GM19239 (cell line): ENCODE data around the gene AHRR.
A peak's percentile ranks its signal among the peaks of the same experiment; 100 is the strongest.
"Not testable (repeated sequence)": the region's sequence is repeated elsewhere in the genome, so short reads cannot be mapped to it uniquely, and the experiment has no call there.

Source experiments
- DNase-seq: peaks from one replicate; pipeline ENCODE4 v3.0.0; 2011; ENCODE audit warnings: low spot score; ENCODE audit not compliant: insufficient read length
- FAIRE-seq: peaks from 2 replicates; lab custom pipeline; 2011; peaks lifted over from hg19 to GRCh38; lab: Jason Lieb, UNC

Gene AHRR

DNA sequence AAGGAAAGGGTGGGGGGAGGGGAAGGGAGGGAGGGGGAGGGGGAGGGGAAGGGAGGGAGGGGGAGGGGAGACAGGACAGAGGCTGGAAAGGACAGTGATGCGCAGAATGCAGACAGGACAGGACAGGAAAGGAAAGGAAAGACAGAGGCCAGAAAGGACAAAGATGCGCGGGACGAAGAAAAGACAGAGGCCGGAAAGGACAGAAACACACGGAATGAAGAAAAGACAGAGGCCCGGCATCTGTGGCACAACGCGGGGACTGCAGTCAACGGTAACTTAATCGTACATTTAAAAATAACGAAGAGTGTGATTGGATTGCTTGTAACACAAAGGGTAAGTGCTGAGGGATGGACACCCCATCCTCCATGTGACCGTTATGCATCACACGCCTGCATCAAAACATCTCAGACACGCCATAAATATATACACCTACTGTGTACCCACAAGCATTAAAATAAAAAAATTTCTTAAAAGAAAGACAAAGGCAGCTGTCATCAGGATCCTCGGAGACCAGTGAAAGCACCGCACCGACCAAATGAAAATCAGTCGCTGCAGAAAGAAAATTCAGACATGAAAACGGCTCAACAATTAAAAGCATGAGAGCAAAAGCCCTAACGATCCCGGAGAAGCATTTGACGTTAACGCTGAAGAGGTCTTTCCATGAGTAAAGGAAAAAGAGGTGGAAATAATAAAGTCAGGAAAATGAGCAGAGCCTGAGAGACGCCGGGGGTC is 68.5 kb downstream of the AHRR start:
- peak; percentile 59 for FAIRE-seq
- no peak for DNase-seq

GRCh38 chr5:390623-391491 is 69.3 kb downstream of the AHRR start:
- FAIRE-seq = no peak
- no peak for DNase-seq

- FAIRE-seq = peak; percentile 91
- DNase-seq = peak; percentile 90
Observed at GRCh38 chr5:392431-392988, 71.0 kb downstream of the AHRR start.

GRCh38 chr5:393846-394275 is 72.3 kb downstream of the AHRR start:
- no peak for FAIRE-seq
- DNase-seq = no peak

- no peak for FAIRE-seq
- DNase-seq = no peak
Observed at GRCh38 chr5:394671-395155, 73.2 kb downstream of the AHRR start.

DNA sequence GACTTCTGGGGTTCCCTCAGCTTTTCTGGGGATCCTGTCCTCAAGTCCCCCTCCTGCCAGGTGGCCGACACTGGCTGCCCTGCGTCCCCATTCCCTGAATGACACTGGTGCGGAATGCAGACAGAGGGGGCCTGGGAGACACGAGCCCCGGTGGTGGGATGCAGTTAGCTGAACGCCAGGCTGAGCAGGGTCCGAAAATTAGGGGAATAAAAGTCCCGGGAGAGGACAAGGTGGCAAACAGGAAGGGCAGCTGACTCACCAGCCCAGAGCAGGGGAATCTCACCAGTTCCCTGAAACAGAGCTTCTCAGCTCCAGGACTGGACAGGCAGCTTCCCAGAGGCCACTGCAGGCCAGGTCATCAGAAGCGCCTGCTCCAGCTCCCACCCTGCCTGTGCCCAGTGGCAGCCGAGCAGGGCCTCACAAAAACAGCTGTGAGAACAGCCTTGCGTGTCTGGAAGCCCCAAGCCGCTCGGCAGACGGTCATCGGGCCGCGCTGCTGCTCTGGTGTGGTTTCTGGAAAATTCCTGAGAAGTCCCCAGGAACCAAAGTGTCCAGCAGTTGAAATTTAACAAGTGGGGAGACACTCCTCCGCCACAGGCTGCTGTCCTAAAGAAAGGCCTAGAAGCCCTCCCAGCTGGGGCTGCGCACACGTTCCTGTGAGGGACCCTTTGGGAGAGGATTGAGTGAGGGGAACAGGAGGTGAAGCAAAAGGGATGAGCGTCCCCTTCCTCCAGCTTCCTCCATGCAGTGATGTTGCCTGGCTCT is 73.8 kb downstream of the AHRR start:
- no peak for DNase-seq
- no peak for FAIRE-seq

- FAIRE-seq (no peak), DNase-seq (no peak)
Observed at GRCh38 chr5:395921-396530, 74.5 kb downstream of the AHRR start.

- FAIRE-seq (no peak), DNase-seq (no peak)
Observed at GRCh38 chr5:396531-396961, 75.0 kb downstream of the AHRR start.

- FAIRE-seq, DNase-seq: not testable (repeated sequence)
Observed at GRCh38 chr5:398141-398474, 76.6 kb downstream of the AHRR start.

- no peak for FAIRE-seq
Observed at GRCh38 chr5:398475-399295, 77.2 kb downstream of the AHRR start.

DNA sequence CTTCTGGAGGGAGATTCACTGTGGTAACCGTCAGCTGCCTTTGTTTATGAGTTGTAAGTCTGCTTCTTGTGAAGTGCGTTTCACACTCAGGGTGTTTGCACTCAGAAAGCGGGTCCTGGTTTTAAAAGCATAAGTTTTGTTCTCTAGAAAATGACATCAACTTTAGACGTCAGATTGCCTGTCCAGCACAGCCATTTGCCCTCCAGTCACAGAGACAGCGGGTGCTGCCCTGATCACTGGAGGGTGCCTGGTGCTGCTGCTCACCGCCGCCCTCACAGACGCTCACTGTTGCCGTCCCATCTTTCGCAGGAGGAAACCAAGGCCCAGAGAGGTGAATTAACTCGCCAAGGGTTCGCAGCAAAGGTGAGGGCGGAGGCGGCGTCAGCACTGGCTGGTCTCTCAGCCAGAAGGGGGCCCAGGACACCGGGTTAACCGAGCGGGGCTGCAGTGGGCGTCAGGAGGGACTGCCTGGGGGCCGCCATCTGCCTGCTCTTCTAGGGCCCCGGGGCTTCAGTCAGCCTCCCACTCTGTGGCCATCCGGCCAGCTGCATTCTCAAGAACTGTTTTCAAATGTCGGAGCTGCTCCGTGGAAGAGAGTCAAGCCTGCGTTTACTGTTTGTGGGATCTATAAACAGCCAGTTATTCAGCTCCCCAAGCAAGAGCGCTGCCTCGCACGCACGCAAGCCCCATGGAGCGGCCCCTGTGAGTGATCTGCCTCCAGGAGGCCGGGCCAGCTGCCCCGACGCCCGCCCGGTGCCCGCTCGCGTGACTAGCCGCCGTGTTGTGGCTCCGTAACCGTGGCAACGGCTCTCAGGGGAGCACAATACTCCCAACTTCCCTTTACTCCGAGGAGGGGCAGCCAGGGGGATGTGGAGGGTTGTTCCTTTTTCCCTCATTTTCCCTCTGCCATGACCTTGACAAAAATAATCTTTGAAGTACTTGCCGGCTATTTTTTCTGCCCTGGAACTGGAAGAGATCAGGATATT is 78.1 kb downstream of the AHRR start:
- DNase-seq (peak; percentile 63), FAIRE-seq (peak; percentile 95)

More at GRCh38 chr5:398475-399295, 77.2 kb downstream of the AHRR start:
- no peak for DNase-seq

DNA sequence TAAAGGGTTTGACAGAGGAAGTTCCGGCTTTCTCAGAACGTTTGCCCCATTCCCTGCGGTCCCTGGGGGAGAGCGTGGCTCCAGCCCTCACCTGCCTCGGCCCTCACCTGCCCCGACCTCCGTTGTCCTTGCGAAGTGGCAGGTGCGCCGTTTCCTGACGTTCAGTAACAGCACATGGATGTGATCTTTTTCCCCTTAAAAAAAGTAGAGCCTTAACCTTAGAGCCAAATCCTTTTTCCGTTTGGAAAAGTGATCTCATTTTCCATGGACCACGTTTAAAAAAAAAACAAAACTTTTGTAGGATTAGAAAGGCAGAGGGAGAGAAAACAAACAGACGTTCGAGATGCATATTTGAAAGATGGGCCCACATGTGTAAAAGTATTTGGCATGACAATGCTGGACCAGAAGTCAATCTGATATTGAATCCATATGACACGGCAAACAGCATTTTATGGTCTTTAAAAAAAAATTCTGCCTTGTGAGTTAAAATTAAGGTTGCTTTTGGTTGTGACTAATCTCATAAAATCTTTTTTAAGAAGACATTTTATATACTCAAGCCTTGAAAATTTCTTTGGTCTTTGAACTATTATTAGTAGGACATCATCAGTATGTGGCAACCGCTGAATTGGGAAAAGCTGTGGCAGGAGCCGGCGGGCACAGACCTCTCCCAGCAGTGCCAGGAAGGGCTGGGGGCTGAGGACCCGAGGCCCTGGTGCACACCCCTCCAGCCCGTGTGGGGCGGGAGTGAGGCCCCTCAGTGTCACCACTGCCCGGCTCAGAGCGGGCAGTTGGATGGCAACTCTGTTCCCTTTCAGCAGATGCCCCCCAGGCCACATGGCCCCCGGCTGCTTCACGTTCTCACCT is 79.0 kb downstream of the AHRR start:
- DNase-seq (no peak), FAIRE-seq (peak; percentile 35)

GRCh38 chr5:401146-402034 is 79.9 kb downstream of the AHRR start:
- peak; percentile 37 for FAIRE-seq
- DNase-seq = no peak

DNA sequence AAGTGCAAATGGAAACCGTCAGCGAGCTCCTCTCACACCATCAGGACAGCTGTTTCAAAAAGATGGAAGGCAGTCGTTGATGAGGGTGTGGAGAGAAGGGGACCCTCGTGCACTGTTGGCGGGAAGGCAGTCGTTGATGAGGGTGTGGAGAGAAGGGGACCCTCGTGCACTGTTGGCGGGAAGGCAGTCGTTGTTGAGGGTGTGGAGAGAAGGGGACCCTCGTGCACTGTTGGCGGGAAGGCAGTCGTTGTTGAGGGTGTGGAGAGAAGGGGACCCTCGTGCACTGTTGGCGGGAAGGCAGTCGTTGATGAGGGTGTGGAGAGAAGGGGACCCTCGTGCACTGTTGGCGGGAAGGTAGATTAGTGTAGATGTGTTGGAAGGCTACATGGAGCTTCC is 80.7 kb downstream of the AHRR start:
- FAIRE-seq = not testable (repeated sequence)

DNA sequence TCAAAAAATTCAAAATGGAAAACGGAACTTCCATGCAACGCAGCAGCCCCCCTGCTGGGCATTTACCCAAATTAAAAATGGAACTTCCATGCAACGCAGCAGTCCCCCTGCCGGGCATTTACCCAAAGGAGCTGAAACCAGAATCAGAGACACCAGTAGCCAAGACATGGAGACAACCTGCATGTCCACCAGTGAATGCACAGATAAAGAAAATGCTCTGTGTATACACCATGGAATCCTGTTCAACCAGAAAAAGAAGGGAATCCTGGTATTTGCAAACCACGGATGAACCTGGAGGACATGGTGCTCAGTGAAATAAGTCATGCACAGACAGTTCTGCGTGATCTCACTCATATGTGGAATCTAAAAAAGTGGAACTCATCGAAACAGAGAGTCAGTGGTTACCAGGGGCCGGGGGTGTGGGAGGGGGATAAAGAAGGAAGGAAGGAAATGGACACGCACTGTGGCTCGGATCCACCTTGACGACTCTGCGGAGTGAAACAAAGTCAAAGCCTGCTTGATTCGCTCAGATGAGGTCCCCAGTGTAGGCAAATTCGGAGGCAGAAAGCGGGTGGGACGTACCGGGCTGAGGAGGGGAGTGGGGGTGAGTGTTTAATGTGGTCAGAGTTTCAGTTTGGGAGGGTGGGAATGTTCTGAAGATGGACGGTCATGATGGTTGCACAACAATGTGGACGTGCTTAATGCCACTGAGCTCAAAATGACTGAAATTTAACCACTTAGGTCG is 81.3 kb downstream of the AHRR start:
- FAIRE-seq = peak; percentile 87

More for the DNA sequence above, 80.7 kb downstream of the AHRR start:
- DNase-seq = not testable (repeated sequence)

More for the DNA sequence above, 81.3 kb downstream of the AHRR start:
- DNase-seq = no peak
